WTC11 (cell line): ENCODE results near the gene CDX1. TPM values are rescaled to one million over a fixed set of nuclear protein-coding genes. Genes with fewer than 3 reads are reported as not detected.

Experiments
- ATAC-seq: fragments of 200-7000 bp; cut with Tn5 transposase; 2 replicates; pipeline ENCODE4 v1.10.0; 2021; ENCODE audit warnings: mild to moderate bottlenecking, moderate library complexity
- CTCF ChIA-PET: fragments of 300-600 bp; sonication (Branson Sonifier 250); formaldehyde crosslinking; loops from one replicate; lab custom pipeline; 2021; ENCODE audit warnings: antibody characterized with exemption; lab: Charles Lee
- POLR2A ChIA-PET: fragments of 350-600 bp; sonication (Branson Sonifier 250); formaldehyde crosslinking; loops from one replicate; lab custom pipeline; 2021; ENCODE audit warnings: antibody characterized with exemption; lab: Charles Lee
- DNase-seq: peaks from one replicate; pipeline ENCODE4 v3.0.0; 2021; ENCODE audit warnings: low spot score
- H3K27ac Mint-ChIP-seq: 2 replicates; pipeline ENCODE4 v1.8.0; 2021; ENCODE audit warnings: mixed read lengths
- H3K27me3 Mint-ChIP-seq: 2 replicates; pipeline ENCODE4 v1.8.0; 2021; ENCODE audit warnings: low read depth, mild to moderate bottlenecking, moderate library complexity, mixed read lengths
- H3K36me3 Mint-ChIP-seq: 2 replicates; pipeline ENCODE4 v1.8.0; 2021; ENCODE audit warnings: mixed read lengths
- H3K4me1 Mint-ChIP-seq: 2 replicates; pipeline ENCODE4 v1.8.0; 2022; ENCODE audit warnings: mixed read lengths
- H3K4me3 Mint-ChIP-seq: 2 replicates; pipeline ENCODE4 v1.8.0; 2021; ENCODE audit warnings: mild to moderate bottlenecking, moderate library complexity, mixed read lengths
- H3K9me3 Mint-ChIP-seq: 2 replicates; pipeline ENCODE4 v1.8.0; 2021; ENCODE audit warnings: mixed read lengths
- FOXK1 ChIP-seq: sonication (generic); formaldehyde crosslinking; IDR thresholded peaks from 2 replicates; pipeline ENCODE4 v1.8.0; 2022; ENCODE audit warnings: mild to moderate bottlenecking, moderate library complexity, missing genetic modification reagents
- GABPB1 ChIP-seq: sonication (generic); formaldehyde crosslinking; IDR thresholded peaks from 2 replicates; pipeline ENCODE4 v1.8.1; 2023; ENCODE audit warnings: mild to moderate bottlenecking, missing genetic modification reagents
- MXD4 ChIP-seq: fragments of 250-450 bp; sonication (Bioruptor Pico); IDR thresholded peaks from 2 replicates; pipeline ENCODE4 v1.8.0; 2021; ENCODE audit warnings: mild to moderate bottlenecking, moderate library complexity, borderline replicate concordance
- MYBL2 ChIP-seq: sonication (generic); formaldehyde crosslinking; IDR thresholded peaks from 2 replicates; pipeline ENCODE4 v1.8.1; 2023; ENCODE audit warnings: mild to moderate bottlenecking, moderate library complexity, missing genetic modification reagents
- NFYB ChIP-seq: sonication (generic); formaldehyde crosslinking; conservative IDR thresholded peaks from 2 replicates; pipeline ENCODE4 v1.8.0; 2022; ENCODE audit warnings: low read depth, missing genetic modification reagents
- NR2C2 ChIP-seq: sonication (generic); formaldehyde crosslinking; IDR thresholded peaks from 2 replicates; pipeline ENCODE4 v1.8.0; 2022; ENCODE audit warnings: mild to moderate bottlenecking, missing genetic modification reagents
- PRRX2 ChIP-seq: fragments of 250-450 bp; sonication (Bioruptor Pico); IDR thresholded peaks from 2 replicates; pipeline ENCODE4 v1.8.0; 2021; ENCODE audit warnings: mild to moderate bottlenecking
- total RNA-seq: library from RNA; stranded (reverse); gene quantifications from 3 replicates; pipeline ENCODE4 v1.2.3, GENCODE V29; 2021
- TF ChIP-seq, protein P1 (sequence below): fragments of 250-450 bp; sonication (Bioruptor Pico); IDR thresholded peaks from 2 replicates; pipeline ENCODE4 v1.8.0; 2021; ENCODE audit warnings: mild to moderate bottlenecking
- TF ChIP-seq, protein P2 (sequence below): fragments of 250-450 bp; sonication (Bioruptor Pico); IDR thresholded peaks from 2 replicates; pipeline ENCODE4 v1.9.0; 2021; ENCODE audit warnings: mild to moderate bottlenecking
- TF ChIP-seq, protein P3 (sequence below): fragments of 250-450 bp; sonication (Bioruptor Pico); IDR thresholded peaks from 2 replicates; pipeline ENCODE4 v1.9.0; 2021; ENCODE audit warnings: mild to moderate bottlenecking, borderline replicate concordance
- TF ChIP-seq, protein P4 (sequence below): sonication (generic); formaldehyde crosslinking; IDR thresholded peaks from 2 replicates; pipeline ENCODE4 v1.8.1; 2023; ENCODE audit warnings: mild to moderate bottlenecking, moderate library complexity, missing genetic modification reagents
- TF ChIP-seq, protein P5 (sequence below): sonication (generic); formaldehyde crosslinking; IDR thresholded peaks from 2 replicates; pipeline ENCODE4 v1.8.1; 2023; ENCODE audit warnings: mild to moderate bottlenecking, missing genetic modification reagents, borderline replicate concordance

CDX1 gene
- total RNA-seq, 1 experiment from 2014 or later, result 0.13 TPM

DNA sequence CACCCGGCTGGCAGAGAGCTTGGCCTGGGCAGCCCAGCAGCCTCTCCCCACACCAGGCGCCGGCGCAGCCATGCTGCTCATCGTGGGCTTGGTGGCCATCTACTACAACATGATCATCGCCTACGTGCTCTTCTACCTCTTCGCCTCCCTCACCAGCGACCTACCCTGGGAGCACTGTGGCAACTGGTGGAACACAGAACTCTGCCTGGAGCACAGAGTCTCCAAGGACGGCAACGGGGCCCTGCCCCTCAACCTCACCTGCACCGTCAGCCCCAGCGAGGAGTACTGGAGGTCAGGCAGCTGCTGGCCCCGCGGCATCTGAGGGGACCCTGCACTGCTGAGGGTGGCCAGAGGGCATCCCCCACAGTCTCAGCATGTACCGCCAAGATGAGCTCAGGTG, 30.4 kb downstream of the CDX1 start:
- Mint-ChIP-seq H3K36me3 (no peaks in the 10 kb centered on the region), H3K27me3 (peaks cover 12% of the 10 kb centered on the region), H3K9me3 (no peaks in the 10 kb centered on the region), H3K4me1 (no peaks in the 10 kb centered on the region), H3K27ac (no peak overlapping the region), H3K4me3 (no peak overlapping the region)
- ChIA-PET POLR2A (no interaction called here), CTCF (interaction anchor here (0.6 to 1.6 kb wide), 3 partner anchors 10 to 33 kb away, joined by 4 read pairs; no protein-coding TSS in a partner anchor)
- no peak for ATAC-seq
- TF ChIP-seq, protein P1, sequence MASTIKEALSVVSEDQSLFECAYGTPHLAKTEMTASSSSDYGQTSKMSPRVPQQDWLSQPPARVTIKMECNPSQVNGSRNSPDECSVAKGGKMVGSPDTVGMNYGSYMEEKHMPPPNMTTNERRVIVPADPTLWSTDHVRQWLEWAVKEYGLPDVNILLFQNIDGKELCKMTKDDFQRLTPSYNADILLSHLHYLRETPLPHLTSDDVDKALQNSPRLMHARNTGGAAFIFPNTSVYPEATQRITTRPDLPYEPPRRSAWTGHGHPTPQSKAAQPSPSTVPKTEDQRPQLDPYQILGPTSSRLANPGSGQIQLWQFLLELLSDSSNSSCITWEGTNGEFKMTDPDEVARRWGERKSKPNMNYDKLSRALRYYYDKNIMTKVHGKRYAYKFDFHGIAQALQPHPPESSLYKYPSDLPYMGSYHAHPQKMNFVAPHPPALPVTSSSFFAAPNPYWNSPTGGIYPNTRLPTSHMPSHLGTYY (CRISPR knock-in tag), result no peak
- TF ChIP-seq FOXK1 (CRISPR knock-in tag) (no peak), MXD4 (CRISPR knock-in tag) (no peak), NFYB (CRISPR knock-in tag) (no peak), GABPB1 (CRISPR knock-in tag) (no peak), PRRX2 (CRISPR knock-in tag) (no peak), NR2C2 (CRISPR knock-in tag) (no peak), MYBL2 (no peak)
- TF ChIP-seq, protein P2, sequence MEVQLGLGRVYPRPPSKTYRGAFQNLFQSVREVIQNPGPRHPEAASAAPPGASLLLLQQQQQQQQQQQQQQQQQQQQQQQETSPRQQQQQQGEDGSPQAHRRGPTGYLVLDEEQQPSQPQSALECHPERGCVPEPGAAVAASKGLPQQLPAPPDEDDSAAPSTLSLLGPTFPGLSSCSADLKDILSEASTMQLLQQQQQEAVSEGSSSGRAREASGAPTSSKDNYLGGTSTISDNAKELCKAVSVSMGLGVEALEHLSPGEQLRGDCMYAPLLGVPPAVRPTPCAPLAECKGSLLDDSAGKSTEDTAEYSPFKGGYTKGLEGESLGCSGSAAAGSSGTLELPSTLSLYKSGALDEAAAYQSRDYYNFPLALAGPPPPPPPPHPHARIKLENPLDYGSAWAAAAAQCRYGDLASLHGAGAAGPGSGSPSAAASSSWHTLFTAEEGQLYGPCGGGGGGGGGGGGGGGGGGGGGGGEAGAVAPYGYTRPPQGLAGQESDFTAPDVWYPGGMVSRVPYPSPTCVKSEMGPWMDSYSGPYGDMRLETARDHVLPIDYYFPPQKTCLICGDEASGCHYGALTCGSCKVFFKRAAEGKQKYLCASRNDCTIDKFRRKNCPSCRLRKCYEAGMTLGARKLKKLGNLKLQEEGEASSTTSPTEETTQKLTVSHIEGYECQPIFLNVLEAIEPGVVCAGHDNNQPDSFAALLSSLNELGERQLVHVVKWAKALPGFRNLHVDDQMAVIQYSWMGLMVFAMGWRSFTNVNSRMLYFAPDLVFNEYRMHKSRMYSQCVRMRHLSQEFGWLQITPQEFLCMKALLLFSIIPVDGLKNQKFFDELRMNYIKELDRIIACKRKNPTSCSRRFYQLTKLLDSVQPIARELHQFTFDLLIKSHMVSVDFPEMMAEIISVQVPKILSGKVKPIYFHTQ, result no peak
- TF ChIP-seq, protein P3, sequence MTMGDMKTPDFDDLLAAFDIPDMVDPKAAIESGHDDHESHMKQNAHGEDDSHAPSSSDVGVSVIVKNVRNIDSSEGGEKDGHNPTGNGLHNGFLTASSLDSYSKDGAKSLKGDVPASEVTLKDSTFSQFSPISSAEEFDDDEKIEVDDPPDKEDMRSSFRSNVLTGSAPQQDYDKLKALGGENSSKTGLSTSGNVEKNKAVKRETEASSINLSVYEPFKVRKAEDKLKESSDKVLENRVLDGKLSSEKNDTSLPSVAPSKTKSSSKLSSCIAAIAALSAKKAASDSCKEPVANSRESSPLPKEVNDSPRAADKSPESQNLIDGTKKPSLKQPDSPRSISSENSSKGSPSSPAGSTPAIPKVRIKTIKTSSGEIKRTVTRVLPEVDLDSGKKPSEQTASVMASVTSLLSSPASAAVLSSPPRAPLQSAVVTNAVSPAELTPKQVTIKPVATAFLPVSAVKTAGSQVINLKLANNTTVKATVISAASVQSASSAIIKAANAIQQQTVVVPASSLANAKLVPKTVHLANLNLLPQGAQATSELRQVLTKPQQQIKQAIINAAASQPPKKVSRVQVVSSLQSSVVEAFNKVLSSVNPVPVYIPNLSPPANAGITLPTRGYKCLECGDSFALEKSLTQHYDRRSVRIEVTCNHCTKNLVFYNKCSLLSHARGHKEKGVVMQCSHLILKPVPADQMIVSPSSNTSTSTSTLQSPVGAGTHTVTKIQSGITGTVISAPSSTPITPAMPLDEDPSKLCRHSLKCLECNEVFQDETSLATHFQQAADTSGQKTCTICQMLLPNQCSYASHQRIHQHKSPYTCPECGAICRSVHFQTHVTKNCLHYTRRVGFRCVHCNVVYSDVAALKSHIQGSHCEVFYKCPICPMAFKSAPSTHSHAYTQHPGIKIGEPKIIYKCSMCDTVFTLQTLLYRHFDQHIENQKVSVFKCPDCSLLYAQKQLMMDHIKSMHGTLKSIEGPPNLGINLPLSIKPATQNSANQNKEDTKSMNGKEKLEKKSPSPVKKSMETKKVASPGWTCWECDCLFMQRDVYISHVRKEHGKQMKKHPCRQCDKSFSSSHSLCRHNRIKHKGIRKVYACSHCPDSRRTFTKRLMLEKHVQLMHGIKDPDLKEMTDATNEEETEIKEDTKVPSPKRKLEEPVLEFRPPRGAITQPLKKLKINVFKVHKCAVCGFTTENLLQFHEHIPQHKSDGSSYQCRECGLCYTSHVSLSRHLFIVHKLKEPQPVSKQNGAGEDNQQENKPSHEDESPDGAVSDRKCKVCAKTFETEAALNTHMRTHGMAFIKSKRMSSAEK, result no peak
- TF ChIP-seq, protein P4, sequence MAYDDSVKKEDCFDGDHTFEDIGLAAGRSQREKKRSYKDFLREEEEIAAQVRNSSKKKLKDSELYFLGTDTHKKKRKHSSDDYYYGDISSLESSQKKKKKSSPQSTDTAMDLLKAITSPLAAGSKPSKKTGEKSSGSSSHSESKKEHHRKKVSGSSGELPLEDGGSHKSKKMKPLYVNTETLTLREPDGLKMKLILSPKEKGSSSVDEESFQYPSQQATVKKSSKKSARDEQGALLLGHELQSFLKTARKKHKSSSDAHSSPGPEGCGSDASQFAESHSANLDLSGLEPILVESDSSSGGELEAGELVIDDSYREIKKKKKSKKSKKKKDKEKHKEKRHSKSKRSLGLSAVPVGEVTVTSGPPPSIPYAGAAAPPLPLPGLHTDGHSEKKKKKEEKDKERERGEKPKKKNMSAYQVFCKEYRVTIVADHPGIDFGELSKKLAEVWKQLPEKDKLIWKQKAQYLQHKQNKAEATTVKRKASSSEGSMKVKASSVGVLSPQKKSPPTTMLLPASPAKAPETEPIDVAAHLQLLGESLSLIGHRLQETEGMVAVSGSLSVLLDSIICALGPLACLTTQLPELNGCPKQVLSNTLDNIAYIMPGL, result no peak
- TF ChIP-seq, protein P5, sequence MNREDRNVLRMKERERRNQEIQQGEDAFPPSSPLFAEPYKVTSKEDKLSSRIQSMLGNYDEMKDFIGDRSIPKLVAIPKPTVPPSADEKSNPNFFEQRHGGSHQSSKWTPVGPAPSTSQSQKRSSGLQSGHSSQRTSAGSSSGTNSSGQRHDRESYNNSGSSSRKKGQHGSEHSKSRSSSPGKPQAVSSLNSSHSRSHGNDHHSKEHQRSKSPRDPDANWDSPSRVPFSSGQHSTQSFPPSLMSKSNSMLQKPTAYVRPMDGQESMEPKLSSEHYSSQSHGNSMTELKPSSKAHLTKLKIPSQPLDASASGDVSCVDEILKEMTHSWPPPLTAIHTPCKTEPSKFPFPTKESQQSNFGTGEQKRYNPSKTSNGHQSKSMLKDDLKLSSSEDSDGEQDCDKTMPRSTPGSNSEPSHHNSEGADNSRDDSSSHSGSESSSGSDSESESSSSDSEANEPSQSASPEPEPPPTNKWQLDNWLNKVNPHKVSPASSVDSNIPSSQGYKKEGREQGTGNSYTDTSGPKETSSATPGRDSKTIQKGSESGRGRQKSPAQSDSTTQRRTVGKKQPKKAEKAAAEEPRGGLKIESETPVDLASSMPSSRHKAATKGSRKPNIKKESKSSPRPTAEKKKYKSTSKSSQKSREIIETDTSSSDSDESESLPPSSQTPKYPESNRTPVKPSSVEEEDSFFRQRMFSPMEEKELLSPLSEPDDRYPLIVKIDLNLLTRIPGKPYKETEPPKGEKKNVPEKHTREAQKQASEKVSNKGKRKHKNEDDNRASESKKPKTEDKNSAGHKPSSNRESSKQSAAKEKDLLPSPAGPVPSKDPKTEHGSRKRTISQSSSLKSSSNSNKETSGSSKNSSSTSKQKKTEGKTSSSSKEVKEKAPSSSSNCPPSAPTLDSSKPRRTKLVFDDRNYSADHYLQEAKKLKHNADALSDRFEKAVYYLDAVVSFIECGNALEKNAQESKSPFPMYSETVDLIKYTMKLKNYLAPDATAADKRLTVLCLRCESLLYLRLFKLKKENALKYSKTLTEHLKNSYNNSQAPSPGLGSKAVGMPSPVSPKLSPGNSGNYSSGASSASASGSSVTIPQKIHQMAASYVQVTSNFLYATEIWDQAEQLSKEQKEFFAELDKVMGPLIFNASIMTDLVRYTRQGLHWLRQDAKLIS (CRISPR knock-in tag), result no peak
- no peak for DNase-seq
